AG04449 (cell line): ENCODE results near the gene ATP13A3.

Experiments
- CTCF ChIA-PET: fragments of 350-600 bp; formaldehyde crosslinking; extraction: SDS; loops from one replicate; lab custom pipeline; 2021; ENCODE audit warnings: antibody characterized with exemption; lab: Yijun Ruan, JAX
- POLR2A ChIA-PET: fragments of 400-600, 350-600 bp; formaldehyde crosslinking; extraction: SDS; loops from one replicate; lab custom pipeline; 2020; ENCODE audit warnings: antibody characterized with exemption, inconsistent platforms; lab: Yijun Ruan, JAX
- DNase-seq: peaks from one replicate; pipeline ENCODE4 v3.0.0-alpha.2; 2010; ENCODE audit warnings: low read depth, low spot score
- H3K4me3 ChIP-seq: 2 replicates; pipeline ENCODE4 v1.5.1; 2011; ENCODE audit warnings: low read depth, mild to moderate bottlenecking, control low read depth, low read length
- TF ChIP-seq, protein P1 (sequence below): IDR thresholded peaks from one replicate; pipeline ENCODE4 v1.5.1; 2011; ENCODE audit warnings: mild to moderate bottlenecking, moderate library complexity, low read length, control low read depth, inconsistent platforms; ENCODE audit not compliant: insufficient read depth; ENCODE audit errors: missing control alignments

The ATP13A3 gene

DNA sequence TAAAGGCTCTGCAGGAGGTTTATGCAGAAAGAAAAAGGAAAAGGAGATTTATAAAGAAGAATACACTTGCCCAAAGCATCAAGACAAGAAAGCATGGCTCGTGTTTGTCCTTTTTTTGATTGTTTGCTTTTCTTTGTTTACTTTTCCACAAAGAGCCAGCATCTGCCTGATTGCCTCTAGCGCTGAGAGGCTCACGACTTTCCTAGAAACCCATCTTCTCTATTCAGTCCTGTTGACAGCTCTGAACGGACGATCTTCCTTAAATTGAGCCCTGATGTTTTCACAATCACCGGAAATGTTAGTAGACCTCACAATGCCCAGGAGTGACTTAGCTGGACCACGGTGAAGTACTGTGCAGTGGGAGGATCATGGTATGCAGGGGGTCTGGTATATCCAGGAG lies 100.2 kb downstream of the ATP13A3 start:
- no peak for DNase-seq
- no peak overlapping the region for H3K4me3 ChIP-seq
- POLR2A ChIA-PET: no interaction called here
- CTCF ChIA-PET: interaction anchor here (1.4 to 2.4 kb wide), 3 partner anchors 11 to 43 kb away, joined by 3 to 13 read pairs (median 7); partner anchors contain the start of gene GP5
- TF ChIP-seq, protein P1, sequence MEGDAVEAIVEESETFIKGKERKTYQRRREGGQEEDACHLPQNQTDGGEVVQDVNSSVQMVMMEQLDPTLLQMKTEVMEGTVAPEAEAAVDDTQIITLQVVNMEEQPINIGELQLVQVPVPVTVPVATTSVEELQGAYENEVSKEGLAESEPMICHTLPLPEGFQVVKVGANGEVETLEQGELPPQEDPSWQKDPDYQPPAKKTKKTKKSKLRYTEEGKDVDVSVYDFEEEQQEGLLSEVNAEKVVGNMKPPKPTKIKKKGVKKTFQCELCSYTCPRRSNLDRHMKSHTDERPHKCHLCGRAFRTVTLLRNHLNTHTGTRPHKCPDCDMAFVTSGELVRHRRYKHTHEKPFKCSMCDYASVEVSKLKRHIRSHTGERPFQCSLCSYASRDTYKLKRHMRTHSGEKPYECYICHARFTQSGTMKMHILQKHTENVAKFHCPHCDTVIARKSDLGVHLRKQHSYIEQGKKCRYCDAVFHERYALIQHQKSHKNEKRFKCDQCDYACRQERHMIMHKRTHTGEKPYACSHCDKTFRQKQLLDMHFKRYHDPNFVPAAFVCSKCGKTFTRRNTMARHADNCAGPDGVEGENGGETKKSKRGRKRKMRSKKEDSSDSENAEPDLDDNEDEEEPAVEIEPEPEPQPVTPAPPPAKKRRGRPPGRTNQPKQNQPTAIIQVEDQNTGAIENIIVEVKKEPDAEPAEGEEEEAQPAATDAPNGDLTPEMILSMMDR: no peak

DNA sequence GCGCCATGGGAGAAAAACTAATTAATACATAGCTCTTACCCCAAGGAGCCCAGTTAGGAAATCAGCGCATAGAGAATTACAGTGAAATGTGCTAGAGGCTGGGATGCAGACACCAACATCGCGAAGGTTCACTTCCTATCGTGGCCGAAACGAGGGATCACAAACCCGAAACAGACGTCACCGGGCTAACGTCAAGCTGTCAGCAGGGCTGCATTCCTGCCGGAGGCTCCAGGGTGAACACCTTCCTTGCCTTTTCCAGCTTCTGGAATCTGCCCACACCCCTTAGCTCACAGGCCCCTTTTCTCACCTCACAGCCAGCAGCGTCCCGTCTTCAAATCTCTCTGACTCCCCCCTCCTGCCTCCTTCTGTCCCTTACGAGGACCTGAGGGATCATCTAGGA lies 100.7 kb downstream of the ATP13A3 start:
- DNase-seq: no peak
- TF ChIP-seq, protein P1: no peak
- ChIA-PET POLR2A (no interaction called here), CTCF (interaction anchor here (0.9 to 2.0 kb wide), 4 partner anchors 11 to 42 kb away, joined by 3 to 7 read pairs (median 4); partner anchors contain the start of gene GP5)
- no peak overlapping the region for H3K4me3 ChIP-seq

DNA sequence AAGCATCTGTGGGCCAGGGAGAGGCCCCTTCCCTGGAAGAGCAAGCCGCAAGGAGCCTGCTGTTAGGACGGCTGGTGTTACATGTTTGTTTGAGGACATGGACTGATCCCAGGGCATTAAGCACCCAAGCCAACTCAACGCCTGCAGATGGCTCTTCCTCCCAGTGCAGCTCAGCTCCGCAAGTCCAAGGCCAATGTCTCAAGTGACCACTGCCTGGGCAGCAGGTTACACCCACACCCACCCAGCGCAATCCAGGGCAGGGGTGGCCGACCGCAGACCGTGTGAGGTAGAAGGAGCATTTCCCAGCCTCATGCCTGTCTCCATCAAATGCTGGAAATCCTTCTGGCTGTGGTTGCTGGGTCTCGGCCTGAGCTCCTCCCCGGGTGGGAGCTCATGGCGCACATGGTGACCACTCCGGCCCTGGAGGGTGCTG lies 102.2 kb downstream of the ATP13A3 start:
- TF ChIP-seq, protein P1: no peak
- POLR2A ChIA-PET: no interaction called here
- DNase-seq: no peak
- no peak overlapping the region for H3K4me3 ChIP-seq
- CTCF ChIA-PET: interaction anchor here (0.6 to 2.0 kb wide), 3 partner anchors 13 to 41 kb away, joined by 4 to 7 read pairs (median 5); no protein-coding TSS in a partner anchor

DNA sequence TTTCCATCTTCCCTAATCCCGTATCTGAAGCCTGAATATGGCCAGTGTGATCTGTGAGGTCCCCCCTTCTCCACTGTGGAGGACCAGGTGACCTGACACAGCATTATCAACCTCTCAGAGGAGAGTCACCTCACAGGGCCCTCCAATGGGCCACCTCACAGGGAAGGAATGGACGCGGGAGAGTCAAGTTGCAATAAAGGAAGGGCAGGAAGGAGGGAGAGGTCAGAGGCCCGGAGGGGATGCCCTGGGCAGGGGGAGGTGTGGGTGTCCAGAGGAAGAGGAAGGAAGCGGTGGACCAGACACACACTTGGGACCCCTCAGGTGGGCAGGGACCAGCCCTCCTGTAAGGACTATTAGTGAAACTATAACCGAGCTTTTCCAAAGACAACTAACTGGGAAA lies 102.6 kb downstream of the ATP13A3 start:
- no peak for DNase-seq

DNA sequence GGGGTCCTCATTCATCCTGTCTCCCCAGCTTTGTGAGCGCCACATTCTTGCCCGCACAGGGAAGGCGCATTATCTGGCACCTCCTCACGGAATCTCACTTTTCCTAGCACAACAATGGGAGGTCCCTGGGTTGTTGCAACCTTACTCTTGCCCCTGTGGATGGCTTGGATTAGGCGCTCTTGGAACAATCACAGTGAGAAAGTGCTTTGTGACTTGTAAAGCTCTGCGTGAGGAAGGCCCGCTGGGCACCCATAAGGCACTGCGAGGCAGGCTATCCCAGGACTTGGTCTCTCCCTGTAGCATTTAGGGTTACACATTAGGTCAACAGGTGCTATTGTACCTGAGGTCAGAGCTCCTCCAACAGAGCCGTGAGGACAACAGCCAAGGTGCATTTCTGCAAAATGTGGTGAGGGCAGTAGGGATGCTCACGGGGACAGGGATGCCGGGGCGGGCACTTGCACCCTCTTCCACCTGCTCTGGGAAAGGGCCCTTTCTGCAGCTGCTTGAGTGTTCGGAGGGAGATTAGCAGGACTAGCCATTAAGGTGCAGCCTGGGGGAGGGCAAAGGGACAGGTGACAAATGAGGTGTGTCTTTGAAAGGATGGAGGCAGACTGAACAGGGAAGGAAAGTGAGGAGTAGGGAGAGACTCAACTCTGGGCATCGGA lies 103.4 kb downstream of the ATP13A3 start:
- H3K4me3 ChIP-seq: no peak overlapping the region
- TF ChIP-seq, protein P1: no peak
- DNase-seq: no peak
- POLR2A ChIA-PET: no interaction called here
- CTCF ChIA-PET: interaction anchor here (0.8 to 2.0 kb wide), 3 partner anchors 14 to 40 kb away, joined by 3 to 11 read pairs (median 5); no protein-coding TSS in a partner anchor

More for the DNA sequence above, 102.6 kb downstream of the ATP13A3 start:
- TF ChIP-seq, protein P1: no peak
- CTCF ChIA-PET: interaction anchor here (0.6 to 2.0 kb wide), 3 partner anchors 13 to 41 kb away, joined by 4 to 7 read pairs (median 5); no protein-coding TSS in a partner anchor
- POLR2A ChIA-PET: no interaction called here
- H3K4me3 ChIP-seq: no peak overlapping the region

DNA sequence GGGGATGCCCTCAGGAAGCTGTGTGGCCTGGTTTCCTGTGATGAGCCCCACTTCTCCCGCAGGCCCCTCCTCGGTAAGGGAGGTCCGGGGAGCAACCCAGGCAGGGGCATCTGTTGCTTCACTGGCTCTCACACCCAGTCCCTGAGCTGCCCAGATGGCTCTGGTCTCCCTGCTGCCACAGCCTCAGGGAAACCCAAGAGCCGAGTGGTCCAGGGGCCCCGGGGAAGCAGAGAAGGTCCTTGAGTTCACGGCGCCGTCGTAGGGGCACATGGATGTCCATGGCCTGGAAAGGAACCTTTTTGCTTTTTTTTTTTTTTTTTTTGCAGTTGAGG lies 103.9 kb downstream of the ATP13A3 start:
- ChIA-PET CTCF (interaction anchor here (0.8 to 2.0 kb wide), 2 partner anchors 20 to 39 kb away, joined by 3 to 11 read pairs; no protein-coding TSS in a partner anchor), POLR2A (no interaction called here)
- TF ChIP-seq, protein P1: no peak
- DNase-seq: no peak
- no peak overlapping the region for H3K4me3 ChIP-seq
